Kidney tubule cell (primary cell): ENCODE results near the gene SCP2.
"Not testable (repeated sequence)": the region's sequence is repeated elsewhere in the genome, so short reads cannot be mapped to it uniquely, and the experiment has no call there.

Experiments used
- DNase-seq: peaks from one replicate; pipeline ENCODE4 v3.0.0-alpha.2; 2018; ENCODE audit warnings: low spot score

Gene SCP2

GRCh38 chr1:52973841-52974240 is 46.8 kb downstream of the SCP2 start:
- DNase-seq: no peak

GRCh38 chr1:52976183-52977035 is 49.3 kb downstream of the SCP2 start:
- DNase-seq: no peak

GRCh38 chr1:52978045-52978444 is 51.0 kb downstream of the SCP2 start:
- DNase-seq: no peak

GRCh38 chr1:52992733-52993132 is 65.7 kb downstream of the SCP2 start:
- DNase-seq: not testable (repeated sequence)

GRCh38 chr1:52994656-52995055 is 67.6 kb downstream of the SCP2 start:
- no peak for DNase-seq

- DNase-seq: no peak
These were observed 69.6 kb downstream of the SCP2 start for GRCh38 chr1:52996653-52997052.

GRCh38 chr1:53001128-53001527 is 74.1 kb downstream of the SCP2 start:
- no peak for DNase-seq

- DNase-seq: not testable (repeated sequence)
These were observed 79.5 kb downstream of the SCP2 start for GRCh38 chr1:53006612-53007011.

GRCh38 chr1:53010247-53010646 is 83.2 kb downstream of the SCP2 start:
- DNase-seq: not testable (repeated sequence)

GRCh38 chr1:53011175-53011574 is 84.1 kb downstream of the SCP2 start:
- DNase-seq: no peak

- peak; percentile 92 for DNase-seq
These were observed 87.9 kb downstream of the SCP2 start for GRCh38 chr1:53014791-53015507.

GRCh38 chr1:53015508-53015860 is 88.4 kb downstream of the SCP2 start:
- peak; percentile 4 for DNase-seq

- DNase-seq: no peak
These were observed 89.6 kb downstream of the SCP2 start for GRCh38 chr1:53016705-53017104.

GRCh38 chr1:53020588-53020987 is 93.5 kb downstream of the SCP2 start:
- no peak for DNase-seq

- no peak for DNase-seq
These were observed 95.1 kb downstream of the SCP2 start for GRCh38 chr1:53022179-53022578.

- DNase-seq: no peak
These were observed 96.5 kb downstream of the SCP2 start for GRCh38 chr1:53023546-53023945.

GRCh38 chr1:53024117-53024516 is 97.0 kb downstream of the SCP2 start:
- DNase-seq: no peak

GRCh38 chr1:53025034-53025768 is 98.1 kb downstream of the SCP2 start:
- peak; percentile 53 for DNase-seq

- DNase-seq: no peak
These were observed 98.7 kb downstream of the SCP2 start for GRCh38 chr1:53025769-53026112.

GRCh38 chr1:53026254-53026653 is 99.2 kb downstream of the SCP2 start:
- DNase-seq: no peak

- DNase-seq: no peak
These were observed 104.7 kb downstream of the SCP2 start for GRCh38 chr1:53031732-53032131.

- DNase-seq: no peak
These were observed 110.1 kb downstream of the SCP2 start for GRCh38 chr1:53037159-53037558.

- no peak for DNase-seq
These were observed 111.5 kb downstream of the SCP2 start for GRCh38 chr1:53038566-53038965.
